ENCODE measurements around the gene DAZAP1. TPM values are rescaled to one million over a fixed set of nuclear protein-coding genes. Genes with fewer than 3 reads are reported as not detected.
A peak's percentile ranks its signal among the peaks of the same experiment; 100 is the strongest.

The DAZAP1 gene
- polyA plus RNA-seq, 1 of the 3 experiments (the other 2 are of a cell fraction), result 54.3 TPM

DNA sequence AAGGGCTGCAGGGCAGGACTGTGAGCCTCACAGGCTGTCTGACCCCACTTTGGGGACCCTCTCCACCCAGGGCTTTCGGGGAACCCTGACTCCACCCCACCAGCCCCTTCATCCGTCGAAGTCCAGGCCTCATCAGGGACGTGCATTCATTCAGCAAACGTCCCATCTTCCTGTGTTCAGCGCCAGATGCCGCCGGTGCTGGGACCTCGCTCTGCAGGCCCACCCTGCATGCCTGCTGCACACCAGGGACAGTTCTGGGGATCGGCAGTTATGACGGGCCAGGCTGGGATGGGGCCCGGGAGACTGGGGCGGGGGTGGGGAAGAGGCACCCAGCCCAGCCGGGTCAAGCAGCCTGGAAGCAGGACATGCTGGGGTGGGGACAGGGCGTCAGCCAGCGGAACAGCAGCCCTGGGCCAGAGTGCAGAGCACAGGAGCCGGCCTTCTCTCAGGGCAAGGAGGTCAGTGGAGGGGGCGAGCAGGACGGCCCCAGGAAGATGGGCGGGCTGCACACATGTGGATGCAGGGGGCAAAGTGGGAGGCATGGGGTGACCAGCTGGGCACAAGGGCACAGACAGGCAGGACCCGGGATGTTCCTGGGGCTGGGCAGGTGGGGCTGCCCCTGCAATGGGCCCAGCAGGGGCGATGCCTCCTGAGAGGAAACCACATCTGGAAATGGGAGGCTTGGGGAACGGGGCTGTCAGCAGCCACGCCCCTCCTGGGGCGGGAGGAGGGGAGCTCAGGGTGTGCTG lies 11.2 kb upstream of the DAZAP1 start:
- peaks cover 4% of the 10 kb centered on the region for H3F3A ChIP-seq (replicated peaks; ENCODE audit: insufficient read depth)
- no peak overlapping the region for H3K27ac ChIP-seq (ENCODE audit: low read depth in 2 of 2, low read length in 1 of 2)
- POLR2A ChIA-PET, result no interaction called here
- peaks cover 0 to 6% of the 10 kb centered on the region in 2 experiments; a peak in 1 of 4 replicates for H3K4me1 ChIP-seq (ENCODE audit: control insufficient read depth in 1 of 2, insufficient read depth in 2 of 2, low read depth in 1 of 2, low read length in 1 of 2)
- peaks cover 0 to 9% of the 10 kb centered on the region in 2 experiments for H3K36me3 ChIP-seq (replicated peaks in 1 of 2; ENCODE audit: control insufficient read depth in 1 of 2, insufficient read depth in 2 of 2, low read length in 1 of 2)
- no peak overlapping the region for H3K4me2 ChIP-seq
- no peak overlapping the region for H2AFZ ChIP-seq (ENCODE audit: low read depth)
- H3K9ac ChIP-seq, result no peak overlapping the region
- H3K27me3 ChIP-seq (ENCODE audit: insufficient read depth), result no peaks in the 10 kb centered on the region
- peaks cover 12% of the 10 kb centered on the region; the same call in 1 of the 2 replicates for H3K79me2 ChIP-seq (ENCODE audit: insufficient read depth)
- no peaks in the 10 kb centered on the region for H3K9me3 ChIP-seq
- no peak overlapping the region for H3K4me3 ChIP-seq (ENCODE audit: low read depth in 2 of 2, low read length in 1 of 2)
- no peaks in the 10 kb centered on the region for H4K20me1 ChIP-seq (ENCODE audit: insufficient read depth)
- WGBS (ENCODE audit: low lambda C conversion rate), result 92% methylated on average over 11 of the region's 25 CpGs
- peak; percentile 12; the same call in 1 of the 2 replicates for TF ChIP-seq POLR2AphosphoS5 (IDR thresholded peaks at IDR 0.05; ENCODE audit: low read depth, low read length)
- no peak for TF ChIP-seq FOSL2 (IDR thresholded peaks at IDR 0.05; ENCODE audit: borderline replicate concordance, low read depth)
- no peak for DNase-seq
- CTCF ChIA-PET, result interaction anchor here (2.5 kb wide), 1 partner anchor 117 kb away, joined by 6 read pairs; no protein-coding TSS in a partner anchor
- no peaks in the 10 kb centered on the region for H3K9me2 ChIP-seq

DNA sequence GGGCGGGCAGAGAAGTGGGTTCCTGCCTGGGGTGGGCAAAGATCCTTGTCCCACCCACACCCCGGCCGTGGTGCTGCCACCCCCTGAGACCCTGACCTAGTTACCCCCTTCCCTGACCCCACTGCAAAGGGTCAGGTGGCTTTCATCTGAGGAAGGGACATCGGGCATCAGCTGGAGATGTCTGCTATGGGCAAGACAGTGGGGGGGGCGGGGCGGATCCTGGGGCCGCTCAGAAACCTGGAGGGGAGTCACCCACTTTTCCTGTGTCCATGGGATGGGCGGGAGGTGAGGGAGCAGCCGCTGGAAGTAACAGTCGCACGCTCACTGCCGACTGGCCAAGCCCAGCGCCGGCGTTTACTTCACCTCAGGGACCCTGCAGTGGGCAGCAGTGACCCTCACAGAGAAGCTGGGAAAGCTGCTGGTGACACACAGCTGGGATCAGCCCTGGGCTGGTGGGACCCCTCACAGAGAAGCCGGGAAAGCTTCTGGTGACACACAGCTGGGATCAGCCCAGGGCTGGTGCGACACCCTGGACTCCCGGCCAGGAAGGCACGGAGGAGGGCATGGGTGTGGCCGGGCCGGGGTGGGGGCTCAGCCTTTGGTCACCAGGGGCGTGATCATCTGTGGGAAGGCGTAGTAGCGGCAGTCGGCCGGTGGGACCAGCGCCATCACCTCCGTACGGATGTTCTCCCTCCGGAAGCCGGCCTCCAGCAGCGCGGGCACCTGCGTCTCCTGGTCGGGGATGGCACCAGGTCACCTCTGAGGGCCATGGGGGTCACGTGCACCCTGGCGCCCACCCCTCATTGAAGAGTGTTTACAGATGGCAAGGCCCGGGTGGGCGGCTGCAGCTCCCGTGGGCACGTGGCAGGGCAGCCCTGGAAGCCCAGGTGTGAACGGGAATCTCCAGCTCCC lies 10.4 kb upstream of the DAZAP1 start:
- H4K20me1 ChIP-seq (ENCODE audit: insufficient read depth), result no peaks in the 10 kb centered on the region
- peaks cover 8% of the 10 kb centered on the region for H3F3A ChIP-seq (replicated peaks; ENCODE audit: insufficient read depth)
- no peak for DNase-seq
- H3K79me2 ChIP-seq (ENCODE audit: insufficient read depth), result peaks cover 12% of the 10 kb centered on the region; the same call in 1 of the 2 replicates
- 90% methylated on average over 15 of the region's 42 CpGs for whole genome bisulfite sequencing (ENCODE audit: low lambda C conversion rate)
- no peaks in the 10 kb centered on the region for H3K9me3 ChIP-seq
- peaks cover 0 to 9% of the 10 kb centered on the region in 2 experiments for H3K36me3 ChIP-seq (replicated peaks in 1 of 2; ENCODE audit: control insufficient read depth in 1 of 2, insufficient read depth in 2 of 2, low read length in 1 of 2)
- H3K4me2 ChIP-seq, result no peak overlapping the region
- ChIA-PET CTCF (interaction anchor here (1.5 to 2.5 kb wide), 3 partner anchors 10 to 118 kb away, joined by 5 to 7 read pairs (median 6); no protein-coding TSS in a partner anchor), POLR2A (no interaction called here)
- H2AFZ ChIP-seq (ENCODE audit: low read depth), result no peak overlapping the region
- no peak overlapping the region for H3K4me3 ChIP-seq (ENCODE audit: low read depth in 2 of 2, low read length in 1 of 2)
- no peaks in the 10 kb centered on the region for H3K27me3 ChIP-seq (ENCODE audit: insufficient read depth)
- H3K4me1 ChIP-seq (ENCODE audit: control insufficient read depth in 1 of 2, insufficient read depth in 2 of 2, low read depth in 1 of 2, low read length in 1 of 2), result peaks cover 0 to 6% of the 10 kb centered on the region in 2 experiments; a peak in 1 of 4 replicates
- H3K27ac ChIP-seq (ENCODE audit: low read depth in 2 of 2, low read length in 1 of 2), result no peak overlapping the region
- H3K9me2 ChIP-seq, result no peaks in the 10 kb centered on the region
- H3K9ac ChIP-seq, result no peak overlapping the region
- TF ChIP-seq MEF2A (IDR thresholded peaks at IDR 0.05; ENCODE audit: borderline replicate concordance, low read depth) (no peak), SIN3A (IDR thresholded peaks at IDR 0.05; ENCODE audit: borderline replicate concordance, low read depth, low read length) (no peak), TCF12 (IDR thresholded peaks at IDR 0.05) (no peak), ZBTB33 (IDR thresholded peaks at IDR 0.05; ENCODE audit: borderline replicate concordance, low read depth) (no peak), YY1 (IDR thresholded peaks at IDR 0.05; ENCODE audit: low read depth) (no peak), GATA2 (CRISPR knock-in tag; IDR thresholded peaks at IDR 0.05) (no peak), NRF1 (IDR thresholded peaks at IDR 0.05; ENCODE audit: low read depth, low read length) (no peak), EZH2phosphoT487 (IDR thresholded peaks at IDR 0.05; ENCODE audit: borderline replicate concordance, low read depth) (no peak), POLR2AphosphoS5 (IDR thresholded peaks at IDR 0.05; ENCODE audit: low read depth, low read length) (no peak), MAX (IDR thresholded peaks at IDR 0.05; ENCODE audit: low read depth) (no peak), TEAD4 (IDR thresholded peaks at IDR 0.05; ENCODE audit: borderline replicate concordance, insufficient read depth) (no peak), FOXJ3 (CRISPR knock-in tag; IDR thresholded peaks at IDR 0.05) (no peak), PBX3 (IDR thresholded peaks at IDR 0.05) (no peak)
- TF ChIP-seq, protein P1, sequence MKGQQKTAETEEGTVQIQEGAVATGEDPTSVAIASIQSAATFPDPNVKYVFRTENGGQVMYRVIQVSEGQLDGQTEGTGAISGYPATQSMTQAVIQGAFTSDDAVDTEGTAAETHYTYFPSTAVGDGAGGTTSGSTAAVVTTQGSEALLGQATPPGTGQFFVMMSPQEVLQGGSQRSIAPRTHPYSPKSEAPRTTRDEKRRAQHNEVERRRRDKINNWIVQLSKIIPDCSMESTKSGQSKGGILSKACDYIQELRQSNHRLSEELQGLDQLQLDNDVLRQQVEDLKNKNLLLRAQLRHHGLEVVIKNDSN (IDR thresholded peaks at IDR 0.05; ENCODE audit: borderline replicate concordance, low read depth), result no peak
- TF ChIP-seq, protein P2, sequence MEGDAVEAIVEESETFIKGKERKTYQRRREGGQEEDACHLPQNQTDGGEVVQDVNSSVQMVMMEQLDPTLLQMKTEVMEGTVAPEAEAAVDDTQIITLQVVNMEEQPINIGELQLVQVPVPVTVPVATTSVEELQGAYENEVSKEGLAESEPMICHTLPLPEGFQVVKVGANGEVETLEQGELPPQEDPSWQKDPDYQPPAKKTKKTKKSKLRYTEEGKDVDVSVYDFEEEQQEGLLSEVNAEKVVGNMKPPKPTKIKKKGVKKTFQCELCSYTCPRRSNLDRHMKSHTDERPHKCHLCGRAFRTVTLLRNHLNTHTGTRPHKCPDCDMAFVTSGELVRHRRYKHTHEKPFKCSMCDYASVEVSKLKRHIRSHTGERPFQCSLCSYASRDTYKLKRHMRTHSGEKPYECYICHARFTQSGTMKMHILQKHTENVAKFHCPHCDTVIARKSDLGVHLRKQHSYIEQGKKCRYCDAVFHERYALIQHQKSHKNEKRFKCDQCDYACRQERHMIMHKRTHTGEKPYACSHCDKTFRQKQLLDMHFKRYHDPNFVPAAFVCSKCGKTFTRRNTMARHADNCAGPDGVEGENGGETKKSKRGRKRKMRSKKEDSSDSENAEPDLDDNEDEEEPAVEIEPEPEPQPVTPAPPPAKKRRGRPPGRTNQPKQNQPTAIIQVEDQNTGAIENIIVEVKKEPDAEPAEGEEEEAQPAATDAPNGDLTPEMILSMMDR (IDR thresholded peaks at IDR 0.05), result no peak

Data from SK-N-SH (cell line).